ENCODE measurements around the gene ABCA13.

ABCA13 gene

DNA sequence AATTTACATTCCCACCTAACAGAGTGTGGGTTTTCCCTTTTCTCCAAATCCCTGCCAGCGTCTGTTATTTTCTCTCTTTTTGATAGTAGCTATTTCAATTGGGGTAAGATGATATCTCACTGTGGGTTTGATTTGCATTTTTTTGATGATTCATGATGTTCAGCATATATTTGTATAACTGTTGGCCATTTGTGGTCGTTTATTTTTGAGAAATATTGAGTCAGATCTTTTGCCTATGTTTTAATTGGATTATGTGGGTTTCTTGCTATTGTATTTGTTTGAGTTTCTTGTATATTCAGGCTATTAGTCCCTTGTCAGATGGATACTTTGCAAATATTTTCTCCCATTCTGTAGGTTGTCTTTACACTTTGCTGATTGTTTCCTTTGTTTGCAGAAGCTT is 193.8 kb downstream of the ABCA13 start:
- DNase-seq (ENCODE audit: low read depth in 1 of 2, low spot score in 1 of 2), result no peak

- no peak for DNase-seq (ENCODE audit: low read depth in 1 of 2, low spot score in 1 of 2)
Measured at GRCh38 chr7:48366096-48366495, 194.8 kb downstream of the ABCA13 start.

DNA sequence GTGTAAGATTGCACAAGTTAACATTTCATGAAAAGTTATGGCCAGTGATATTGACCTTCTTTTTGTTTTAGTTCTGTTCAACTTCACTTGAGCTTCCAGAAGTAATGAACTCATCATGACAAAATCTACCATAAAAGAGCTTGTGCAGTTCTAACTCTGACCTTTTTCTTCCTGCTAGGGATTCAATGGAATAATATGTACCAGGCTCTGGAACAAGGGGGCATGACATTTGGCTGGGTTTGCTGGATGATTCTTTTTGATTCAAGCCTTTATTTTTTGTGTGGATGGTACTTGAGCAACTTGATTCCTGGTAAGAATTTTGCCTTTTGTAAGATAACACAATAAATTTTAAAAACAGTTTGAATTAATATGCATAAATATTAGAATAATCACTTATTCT is 205.0 kb downstream of the ABCA13 start:
- no peak for DNase-seq (ENCODE audit: low read depth in 1 of 2, low spot score in 1 of 2)

- no peak for DNase-seq (ENCODE audit: low read depth in 1 of 2, low spot score in 1 of 2)
Measured at GRCh38 chr7:48380921-48381320, 209.7 kb downstream of the ABCA13 start.

DNA sequence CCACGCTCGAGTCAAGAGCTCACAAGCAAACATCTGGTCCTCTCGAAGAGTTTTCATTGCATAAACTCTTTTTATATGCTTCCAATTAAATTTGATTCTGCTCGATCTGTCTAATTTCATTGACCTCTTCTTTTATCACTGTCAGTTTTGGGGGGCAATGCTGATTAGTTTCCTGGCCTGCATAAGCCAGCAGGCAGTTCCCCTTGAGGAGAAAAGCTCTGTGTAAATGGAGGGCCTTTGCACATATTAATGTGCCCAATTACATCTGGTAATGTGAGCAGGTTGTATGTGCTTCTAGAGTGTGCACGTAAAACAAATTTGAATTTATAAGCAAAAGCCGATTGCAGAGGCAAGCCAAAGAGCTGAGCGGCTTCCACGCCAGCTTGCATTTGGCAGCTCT is 210.3 kb downstream of the ABCA13 start:
- no peak for DNase-seq (ENCODE audit: low read depth in 1 of 2, low spot score in 1 of 2)

DNA sequence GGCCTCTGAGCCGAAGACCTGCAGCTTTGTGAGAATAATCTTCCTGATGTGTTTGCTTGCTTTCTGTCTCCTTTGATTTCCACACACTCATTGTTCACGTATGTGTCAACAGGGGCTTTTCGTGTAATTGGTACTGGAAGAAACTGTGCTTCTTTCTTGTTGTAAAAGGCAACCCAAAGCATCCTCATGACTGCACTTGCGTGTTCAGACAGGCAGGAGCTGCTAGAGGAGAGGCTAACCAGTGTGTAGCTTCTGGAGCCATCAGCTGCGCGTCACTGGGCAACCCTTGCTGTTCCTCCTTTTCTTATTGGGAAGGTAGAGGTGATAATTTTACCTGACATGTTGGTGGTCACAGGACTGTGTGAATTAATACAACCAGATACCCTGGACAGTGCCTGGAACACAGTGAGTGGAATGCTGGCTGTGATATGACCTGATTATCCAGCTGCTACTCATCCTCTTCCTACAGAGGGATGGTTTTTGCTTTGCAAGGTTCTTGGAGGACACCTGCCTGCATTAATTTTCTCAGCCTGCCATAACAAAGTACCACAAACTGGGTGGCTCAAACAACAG is 213.0 kb downstream of the ABCA13 start:
- no peak for DNase-seq (ENCODE audit: low read depth in 1 of 2, low spot score in 1 of 2)

GRCh38 chr7:48387932-48388331 is 216.7 kb downstream of the ABCA13 start:
- no peak for DNase-seq (ENCODE audit: low read depth in 1 of 2, low spot score in 1 of 2)

DNA sequence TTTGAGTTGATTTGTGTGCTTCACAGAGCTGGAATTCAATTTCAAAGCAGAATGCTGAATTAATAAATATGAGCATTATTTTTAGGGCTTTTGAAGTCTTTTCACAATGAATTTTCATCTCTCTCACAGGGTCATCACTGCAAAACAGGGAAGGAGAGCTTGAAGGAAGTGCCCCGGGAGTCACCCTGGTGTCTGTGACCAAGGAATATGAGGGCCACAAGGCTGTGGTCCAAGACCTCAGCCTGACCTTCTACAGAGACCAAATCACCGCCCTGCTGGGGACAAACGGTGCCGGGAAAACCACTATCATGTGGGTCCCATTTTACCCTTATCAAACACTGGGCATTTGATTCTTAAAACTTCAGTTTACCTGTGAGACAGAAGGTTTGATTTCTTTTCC is 217.7 kb downstream of the ABCA13 start:
- no peak for DNase-seq (ENCODE audit: low read depth in 1 of 2, low spot score in 1 of 2)

DNA sequence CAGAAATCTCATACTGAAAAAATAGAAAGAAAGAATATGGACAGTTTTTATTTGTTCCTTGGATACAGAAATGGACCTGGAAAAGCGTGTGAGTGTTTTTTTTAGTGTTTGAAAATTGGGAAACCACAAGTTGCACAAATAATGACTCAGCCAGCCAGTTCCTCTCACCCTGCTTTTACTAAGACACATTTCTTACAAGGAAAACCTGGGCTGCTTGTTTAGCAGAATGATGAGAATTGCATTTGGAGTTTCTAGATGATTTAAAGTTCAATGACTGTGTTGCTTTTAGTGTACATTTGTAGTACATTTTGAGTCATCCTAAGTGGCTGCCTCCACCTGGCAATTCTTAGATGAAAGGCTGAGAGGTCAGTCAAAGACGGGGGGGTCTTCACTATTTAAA is 218.7 kb downstream of the ABCA13 start:
- no peak for DNase-seq (ENCODE audit: low read depth in 1 of 2, low spot score in 1 of 2)

GRCh38 chr7:48390388-48391327 is 219.4 kb downstream of the ABCA13 start:
- DNase-seq (ENCODE audit: low read depth in 1 of 2, low spot score in 1 of 2), result no peak

GRCh38 chr7:48398191-48398590 is 226.9 kb downstream of the ABCA13 start:
- DNase-seq (ENCODE audit: low read depth in 1 of 2, low spot score in 1 of 2), result no peak

DNA sequence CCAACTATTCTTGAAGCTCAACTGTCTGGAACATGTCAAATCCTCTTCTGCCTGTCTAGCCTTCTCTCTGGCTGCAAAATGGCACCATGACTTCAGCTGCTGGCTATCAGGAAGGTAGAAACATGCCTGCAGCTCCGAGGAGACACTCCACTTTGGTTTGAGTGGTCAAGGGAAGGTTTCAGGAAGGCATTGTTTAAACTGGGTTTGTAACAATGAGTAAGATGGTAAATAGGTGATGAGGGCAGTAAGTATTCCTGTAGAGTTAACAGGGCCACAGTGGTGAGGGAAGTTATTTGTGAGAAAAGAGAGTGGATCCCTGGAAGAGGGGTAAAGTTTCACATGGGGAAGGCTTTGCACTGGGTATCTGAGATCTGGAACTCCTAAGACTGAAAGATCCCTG is 231.5 kb downstream of the ABCA13 start:
- no peak for DNase-seq (ENCODE audit: low read depth in 1 of 2, low spot score in 1 of 2)

DNA sequence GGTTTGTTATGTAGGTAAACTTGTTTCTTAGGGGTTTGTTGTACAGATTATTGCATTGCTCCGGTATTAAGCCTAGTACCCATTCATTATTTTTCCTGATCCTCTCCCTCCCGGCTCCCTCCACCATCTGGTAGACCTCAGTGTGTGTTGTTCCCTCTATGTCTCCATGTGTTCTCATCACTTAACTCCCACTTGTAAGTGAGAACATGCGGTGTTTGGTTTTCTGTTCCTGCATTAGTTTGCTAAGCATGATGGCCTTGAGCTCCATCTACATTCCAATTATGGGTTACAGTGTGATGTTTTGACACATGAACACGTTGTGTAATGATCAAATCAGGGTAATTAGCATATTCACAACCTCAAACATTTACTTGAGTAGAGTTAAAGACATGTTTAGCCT is 237.5 kb downstream of the ABCA13 start:
- DNase-seq (ENCODE audit: low read depth in 1 of 2, low spot score in 1 of 2), result no peak

DNA sequence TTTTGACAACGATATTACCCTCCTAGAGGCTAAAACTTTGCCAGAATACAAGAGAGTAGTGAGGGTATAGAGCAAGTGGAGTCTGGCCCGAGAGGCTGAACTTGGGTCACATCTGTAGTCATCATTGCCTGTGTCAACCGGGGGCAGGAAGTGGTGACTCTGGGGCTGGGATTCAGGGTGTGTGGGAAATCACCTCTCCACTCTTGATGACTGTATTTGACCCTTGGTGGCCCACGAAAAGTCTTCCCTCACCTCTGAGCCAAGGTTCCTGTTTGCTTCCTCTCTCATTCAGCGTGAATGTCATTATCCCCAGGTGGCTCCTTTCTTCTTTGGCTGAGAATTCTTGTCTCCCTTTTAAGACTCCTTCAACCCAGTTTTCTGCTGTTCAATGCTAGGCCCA is 240.4 kb downstream of the ABCA13 start:
- DNase-seq (ENCODE audit: low read depth in 1 of 2, low spot score in 1 of 2), result no peak

DNA sequence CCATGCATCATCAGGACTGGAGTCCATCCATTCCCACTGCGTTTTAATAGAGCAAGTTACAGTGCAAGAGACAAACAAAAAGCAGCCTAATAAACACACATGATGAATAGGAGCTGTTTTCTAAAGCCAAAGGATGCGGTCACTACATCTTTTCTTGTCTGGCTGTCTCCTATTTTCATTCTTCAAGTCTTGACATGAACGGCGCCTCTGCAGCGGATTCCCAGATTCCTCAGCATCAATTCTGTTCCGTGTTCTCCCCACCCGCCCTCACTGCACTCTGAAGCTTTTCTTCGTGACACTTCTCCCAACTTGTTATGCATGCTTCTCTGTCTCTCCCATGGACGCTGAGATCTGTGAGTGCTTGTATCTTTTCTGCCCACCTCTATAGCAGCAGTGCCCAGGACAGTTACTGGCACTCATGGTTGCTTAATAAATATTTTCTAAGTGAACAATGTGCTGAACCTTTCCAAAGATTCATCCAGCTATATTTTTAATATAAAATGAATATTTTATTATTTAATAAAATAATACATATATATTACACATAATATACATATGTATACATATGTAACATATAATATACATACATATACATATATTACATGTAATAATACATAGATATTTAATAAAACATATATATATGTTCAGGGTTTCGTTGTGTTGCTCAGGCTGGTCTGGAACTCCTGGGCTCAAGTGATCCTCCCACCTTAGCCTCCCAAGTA is 242.9 kb downstream of the ABCA13 start:
- DNase-seq (ENCODE audit: low read depth in 1 of 2, low spot score in 1 of 2), result no peak

GRCh38 chr7:48416327-48416908 is 245.2 kb downstream of the ABCA13 start:
- DNase-seq (ENCODE audit: low read depth in 1 of 2, low spot score in 1 of 2), result no peak

GRCh38 chr7:48419401-48419800 is 248.1 kb downstream of the ABCA13 start:
- no peak for DNase-seq (ENCODE audit: low read depth in 1 of 2, low spot score in 1 of 2)

DNA sequence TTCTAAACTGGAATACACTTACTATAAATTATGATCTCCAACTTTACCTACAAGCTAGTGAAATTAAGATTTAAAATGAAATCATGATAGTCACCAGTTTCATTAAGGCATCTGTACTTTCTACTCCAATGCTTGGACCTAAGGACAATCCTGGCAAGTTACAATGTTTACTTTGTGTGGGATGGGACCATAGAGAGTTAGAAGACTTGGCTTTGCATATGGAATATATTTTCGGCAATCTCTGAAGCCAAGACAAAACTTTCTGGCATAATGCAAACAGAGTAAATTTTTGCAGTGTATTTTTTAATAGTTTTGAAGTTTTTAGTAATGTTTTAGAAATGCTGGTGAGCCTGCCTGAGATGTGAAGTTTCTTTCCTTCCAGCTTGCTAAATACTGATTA is 248.9 kb downstream of the ABCA13 start:
- DNase-seq (ENCODE audit: low read depth in 1 of 2, low spot score in 1 of 2), result no peak

DNA sequence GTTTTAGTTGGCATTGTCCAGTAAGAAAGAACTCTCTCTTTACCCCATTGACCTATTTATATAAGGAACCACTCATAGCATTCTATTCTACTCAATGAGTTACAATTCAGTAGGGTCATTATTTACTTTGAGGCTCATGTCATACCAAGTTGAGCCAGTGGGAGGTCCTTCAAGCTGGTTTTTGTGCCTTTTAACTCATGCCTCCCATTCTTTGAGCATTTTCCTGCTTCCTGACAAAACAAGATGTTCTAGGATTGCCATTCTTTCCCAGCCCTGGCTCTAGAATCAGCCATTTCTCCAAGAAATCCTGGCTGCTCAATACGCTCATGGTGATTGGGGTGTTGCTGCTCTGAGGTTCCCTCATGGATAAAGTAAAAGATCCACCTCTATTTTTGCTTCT is 250.1 kb downstream of the ABCA13 start:
- DNase-seq (ENCODE audit: low read depth in 1 of 2, low spot score in 1 of 2), result no peak

DNA sequence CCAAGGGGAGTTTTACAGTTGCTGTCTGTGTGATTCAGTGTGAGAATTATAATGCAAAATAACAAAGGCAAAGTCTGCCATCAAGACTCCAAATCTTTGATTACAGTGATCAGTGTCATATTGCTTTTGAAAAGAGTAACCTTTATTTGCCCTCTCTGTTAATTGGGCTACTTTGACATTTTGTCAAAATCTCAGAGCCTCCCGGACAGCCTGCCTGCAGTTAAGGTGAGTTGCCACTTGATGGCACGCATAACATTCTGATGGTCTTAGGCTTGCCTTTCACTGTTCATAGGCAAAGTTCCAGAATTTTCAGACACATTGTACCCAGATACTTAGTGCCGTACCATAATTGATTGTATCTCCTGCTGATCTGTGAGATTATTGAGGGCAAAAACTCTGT is 253.5 kb downstream of the ABCA13 start:
- DNase-seq (ENCODE audit: low read depth in 1 of 2, low spot score in 1 of 2), result no peak

- no peak for DNase-seq (ENCODE audit: low read depth in 1 of 2, low spot score in 1 of 2)
Measured at GRCh38 chr7:48426331-48426965, 255.2 kb downstream of the ABCA13 start.
